ENCODE data around the gene NUDT19.

The NUDT19 gene

GRCh38 chr19:32675720-32676185, 15.9 kb upstream of the NUDT19 start, which contains the start of gene RGS9BP:
Gene RGS9BP, plus strand, starts transcription at chr19:32675848. Its CDS starts 416 bp downstream, at chr19:32676264.
- H3K4me3 ChIP-seq (ENCODE audit: low read length) = peak within 1 kb of the TSS; percentile 94
- DNase-seq (ENCODE audit: low read depth) = peak; percentile 70
- TF ChIP-seq CTCF (conservative IDR thresholded peaks at IDR 0.05; ENCODE audit: low read length) = no peak

DNA sequence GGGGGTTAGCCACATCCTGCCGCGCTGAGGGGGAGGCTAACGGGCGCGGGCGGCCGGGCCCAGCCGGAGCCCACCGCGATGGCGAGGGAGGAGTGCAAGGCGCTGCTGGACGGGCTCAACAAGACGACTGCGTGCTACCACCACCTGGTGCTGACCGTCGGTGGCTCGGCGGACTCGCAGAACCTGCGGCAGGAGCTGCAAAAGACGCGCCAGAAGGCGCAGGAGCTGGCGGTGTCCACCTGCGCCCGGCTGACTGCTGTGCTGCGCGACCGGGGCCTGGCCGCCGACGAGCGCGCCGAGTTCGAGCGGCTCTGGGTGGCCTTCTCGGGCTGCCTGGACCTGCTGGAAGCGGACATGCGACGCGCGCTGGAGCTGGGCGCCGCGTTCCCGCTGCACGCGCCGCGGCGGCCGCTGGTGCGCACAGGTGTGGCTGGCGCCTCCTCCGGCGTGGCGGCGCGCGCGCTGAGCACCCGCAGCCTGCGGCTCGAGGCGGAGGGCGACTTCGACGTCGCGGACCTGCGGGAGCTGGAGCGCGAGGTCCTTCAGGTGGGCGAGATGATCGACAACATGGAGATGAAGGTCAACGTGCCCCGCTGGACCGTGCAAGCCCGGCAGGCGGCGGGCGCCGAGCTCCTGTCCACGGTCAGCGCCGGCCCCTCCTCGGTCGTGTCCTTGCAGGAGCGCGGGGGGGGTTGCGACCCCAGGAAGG, 15.3 kb upstream of the NUDT19 start:
- TF ChIP-seq CTCF (conservative IDR thresholded peaks at IDR 0.05; ENCODE audit: low read length) = no peak
- DNase-seq (ENCODE audit: low read depth) = no peak
- H3K4me3 ChIP-seq (ENCODE audit: low read length) = no peak overlapping the region; the same call in 1 of the 2 replicates

DNA sequence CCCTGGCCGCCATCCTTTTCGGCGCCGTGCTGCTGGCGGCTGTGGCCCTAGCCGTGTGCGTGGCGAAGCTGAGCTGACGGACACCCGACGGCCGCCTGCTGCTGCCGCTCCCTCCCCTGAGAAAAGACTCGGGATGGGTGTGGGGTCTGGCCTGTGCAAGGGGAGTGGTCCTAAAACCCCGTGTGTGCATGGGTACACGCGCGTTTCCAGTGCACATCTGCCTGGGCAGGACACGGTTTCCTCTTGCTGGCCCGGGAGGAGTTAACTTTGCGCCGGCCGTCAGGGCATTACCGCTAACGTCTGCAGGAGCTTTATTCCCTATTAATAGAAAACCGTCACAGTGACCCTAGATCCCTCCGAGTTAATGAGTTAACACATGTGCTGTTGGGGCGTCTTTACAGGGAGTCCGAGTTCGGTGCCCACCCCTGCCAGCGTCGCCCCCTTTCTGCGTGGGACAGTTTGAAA, 14.7 kb upstream of the NUDT19 start:
- TF ChIP-seq CTCF (conservative IDR thresholded peaks at IDR 0.05; ENCODE audit: low read length) = no peak
- H3K4me3 ChIP-seq (ENCODE audit: low read length) = no peak overlapping the region
- DNase-seq (ENCODE audit: low read depth) = no peak

GRCh38 chr19:32677657-32678056, 14.0 kb upstream of the NUDT19 start:
- TF ChIP-seq CTCF (conservative IDR thresholded peaks at IDR 0.05; ENCODE audit: low read length) = no peak
- no peak overlapping the region for H3K4me3 ChIP-seq (ENCODE audit: low read length)
- DNase-seq (ENCODE audit: low read depth) = no peak

DNA sequence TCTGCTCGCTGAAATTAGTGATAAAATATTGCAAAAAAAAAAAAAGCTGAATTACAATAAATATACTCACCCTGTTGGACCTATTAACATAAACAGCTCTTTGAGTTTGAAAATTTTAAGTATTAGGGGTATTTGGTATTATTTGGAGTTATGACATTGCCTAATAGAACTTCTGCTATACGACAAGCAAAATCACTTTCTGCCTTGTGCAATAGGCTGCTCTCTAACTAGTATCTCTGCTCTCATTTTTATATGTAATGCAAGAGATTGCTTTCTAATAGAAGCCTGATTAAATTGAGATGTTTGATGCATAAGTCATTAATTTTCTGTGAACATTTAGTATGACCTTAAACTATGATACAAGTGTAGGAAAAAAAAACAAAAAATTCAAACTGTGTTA, 10.6 kb upstream of the NUDT19 start:
- no peak for DNase-seq (ENCODE audit: low read depth)
- TF ChIP-seq CTCF (conservative IDR thresholded peaks at IDR 0.05; ENCODE audit: low read length) = no peak
- H3K4me3 ChIP-seq (ENCODE audit: low read length) = no peak overlapping the region

GRCh38 chr19:32682317-32682716, 9.3 kb upstream of the NUDT19 start:
- no peak for TF ChIP-seq CTCF (conservative IDR thresholded peaks at IDR 0.05; ENCODE audit: low read length)
- DNase-seq (ENCODE audit: low read depth) = no peak
- no peak overlapping the region for H3K4me3 ChIP-seq (ENCODE audit: low read length)

GRCh38 chr19:32686847-32687475, 4.7 kb upstream of the NUDT19 start:
- DNase-seq (ENCODE audit: low read depth) = no peak
- H3K4me3 ChIP-seq (ENCODE audit: low read length) = no peak overlapping the region
- TF ChIP-seq CTCF (conservative IDR thresholded peaks at IDR 0.05; ENCODE audit: low read length) = no peak
